Measurements from ENCODE around the gene KCNMB4.

Gene KCNMB4

GRCh38 chr12:70448371-70448770 is 82.3 kb downstream of the KCNMB4 start:
- DNase-seq, result no peak

GRCh38 chr12:70449074-70449752 is 83.1 kb downstream of the KCNMB4 start:
- DNase-seq, result no peak

- DNase-seq, result no peak
Observed at GRCh38 chr12:70449753-70450341, 83.8 kb downstream of the KCNMB4 start.

- DNase-seq, result no peak
Observed at GRCh38 chr12:70451528-70451927, 85.4 kb downstream of the KCNMB4 start.

GRCh38 chr12:70456953-70457352 is 90.9 kb downstream of the KCNMB4 start:
- DNase-seq, result no peak

- DNase-seq, result no peak
Observed at GRCh38 chr12:70459786-70460185, 93.7 kb downstream of the KCNMB4 start.

- DNase-seq, result no peak
Observed at GRCh38 chr12:70463997-70464396, 97.9 kb downstream of the KCNMB4 start.

- no peak for DNase-seq
Observed at GRCh38 chr12:70466753-70467152, 100.7 kb downstream of the KCNMB4 start.

- DNase-seq, result no peak
Observed at GRCh38 chr12:70467476-70467875, 101.4 kb downstream of the KCNMB4 start.

- no peak for DNase-seq
Observed at GRCh38 chr12:70467918-70468733, 102.0 kb downstream of the KCNMB4 start.

- DNase-seq, result no peak
Observed at GRCh38 chr12:70468741-70469140, 102.7 kb downstream of the KCNMB4 start.

GRCh38 chr12:70469221-70469820 is 103.2 kb downstream of the KCNMB4 start:
- DNase-seq, result no peak

GRCh38 chr12:70482764-70483163 is 116.7 kb downstream of the KCNMB4 start:
- DNase-seq, result no peak

Measured in CD4-positive, alpha-beta T cell treated with Interleukin-17A for 4 hours (primary cell).